Retina (tissue), 1 donor: Measurements from ENCODE around the gene CDC37L1.

ENCODE experiments used
- DNase-seq: peaks from one replicate; pipeline ENCODE4 v3.0.0-alpha.2; 2016

CDC37L1 gene

GRCh38 chr9:4669890-4670289 is 9.5 kb upstream of the CDC37L1 start:
- no peak for DNase-seq

GRCh38 chr9:4670591-4670990 is 8.8 kb upstream of the CDC37L1 start:
- DNase-seq = no peak

DNA sequence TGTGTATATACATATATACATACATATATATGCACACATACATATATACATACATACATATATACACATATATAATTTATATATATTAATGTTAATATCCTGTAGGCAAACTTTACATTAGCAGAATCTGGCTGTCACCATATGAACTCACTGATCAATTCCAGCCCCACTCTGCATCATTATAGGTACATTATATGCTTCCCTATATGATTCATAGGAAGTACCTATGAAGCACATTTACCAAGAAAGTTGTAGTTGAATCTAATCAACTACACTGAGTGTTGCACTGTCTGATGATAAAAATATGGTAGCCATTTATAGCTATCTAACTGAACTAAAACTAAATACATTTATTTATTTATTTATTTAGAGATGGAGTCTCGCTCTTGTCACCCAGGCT is 7.6 kb upstream of the CDC37L1 start:
- no peak for DNase-seq

- no peak for DNase-seq
Measured at GRCh38 chr9:4674783-4675182, 4.6 kb upstream of the CDC37L1 start.

DNA sequence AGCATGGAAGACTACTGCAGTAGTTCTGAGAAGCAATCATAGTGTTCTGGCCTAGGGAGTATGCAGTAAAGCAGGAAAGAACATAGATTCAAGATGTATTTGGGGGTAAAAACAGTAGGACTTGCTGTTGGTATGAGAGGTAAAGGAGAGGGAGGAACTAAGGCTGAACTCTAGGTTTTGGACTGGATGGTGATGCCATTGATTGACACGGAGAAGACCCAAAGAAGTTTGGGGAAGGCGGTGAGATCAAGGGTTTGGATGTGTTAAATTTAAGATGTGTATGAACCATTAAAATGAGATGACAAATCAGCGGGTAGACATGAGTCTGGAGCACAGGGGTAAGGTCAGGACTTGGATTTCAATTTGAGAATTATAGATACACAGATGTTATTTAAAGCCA is 2.0 kb upstream of the CDC37L1 start:
- DNase-seq = no peak

- DNase-seq = peak; percentile 84
Measured at GRCh38 chr9:4678679-4679267, 596 bp upstream of the CDC37L1 start.

- DNase-seq = no peak
Measured at GRCh38 chr9:4680173-4680525, 780 bp downstream of the CDC37L1 start.

DNA sequence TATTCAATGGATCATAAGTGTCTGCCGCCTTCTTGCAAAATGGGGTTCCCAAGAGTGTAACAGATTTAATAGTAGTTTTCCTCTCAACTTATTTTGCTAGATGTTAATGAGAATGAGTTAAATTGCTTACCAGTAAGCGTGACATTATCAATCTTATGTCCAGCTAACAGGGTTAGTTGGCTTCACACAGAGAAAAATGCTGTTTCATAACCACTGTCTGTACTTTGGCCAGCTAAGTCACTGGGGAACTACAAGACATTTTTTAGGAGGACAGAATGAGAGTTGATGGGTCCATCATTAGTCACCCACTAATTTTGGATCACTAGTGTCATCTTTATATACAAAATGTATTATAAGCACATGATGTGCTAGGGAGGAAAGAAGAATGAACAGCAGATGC is 1.4 kb downstream of the CDC37L1 start:
- DNase-seq = no peak

GRCh38 chr9:4684820-4685219 is 5.5 kb downstream of the CDC37L1 start:
- DNase-seq = no peak

GRCh38 chr9:4686112-4686511 is 6.7 kb downstream of the CDC37L1 start:
- DNase-seq = no peak

GRCh38 chr9:4686584-4686983 is 7.2 kb downstream of the CDC37L1 start:
- no peak for DNase-seq

- no peak for DNase-seq
Measured at GRCh38 chr9:4689021-4689420, 9.7 kb downstream of the CDC37L1 start.

GRCh38 chr9:4689687-4690104 is 10.3 kb downstream of the CDC37L1 start:
- DNase-seq = no peak

DNA sequence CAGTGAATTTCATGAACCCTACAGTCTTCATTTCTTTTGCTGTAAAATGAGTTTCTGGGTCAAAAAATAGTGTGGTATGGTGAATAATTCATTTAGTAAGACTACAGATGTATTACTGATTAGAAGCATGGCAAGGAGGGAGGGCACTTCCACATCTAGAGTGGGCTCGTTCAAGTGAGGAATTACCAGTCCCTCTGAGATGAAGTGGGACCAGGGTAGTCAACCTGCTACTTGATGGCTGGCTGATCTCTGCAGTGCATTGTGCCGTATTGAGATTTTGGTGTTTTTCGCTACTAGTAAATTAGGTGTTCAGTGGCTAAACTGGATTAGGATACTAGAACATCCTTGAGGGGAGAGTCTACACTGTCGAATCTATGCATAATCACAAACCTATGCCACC is 10.8 kb downstream of the CDC37L1 start:
- no peak for DNase-seq

DNA sequence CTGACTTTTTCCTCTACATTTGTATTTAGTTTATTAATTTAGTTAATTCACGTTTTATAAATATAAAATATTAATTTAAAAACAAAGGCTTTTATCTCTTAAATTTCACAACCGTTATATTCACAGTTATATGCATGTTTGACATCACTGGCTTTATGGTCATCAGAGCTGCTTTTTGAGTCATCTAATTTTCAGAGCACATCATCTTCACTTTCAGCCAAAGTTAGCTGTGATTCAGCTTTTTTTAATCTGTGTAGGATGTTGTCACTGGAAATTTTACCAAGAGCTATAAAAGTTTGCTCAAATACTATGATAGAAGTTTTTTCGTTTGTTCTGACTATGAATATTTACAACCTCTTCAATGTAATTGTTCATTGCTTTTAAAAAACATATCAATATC is 12.4 kb downstream of the CDC37L1 start:
- DNase-seq = no peak

- DNase-seq = no peak
Measured at GRCh38 chr9:4700091-4700490, 20.7 kb downstream of the CDC37L1 start.

- DNase-seq = no peak
Measured at GRCh38 chr9:4700932-4701331, 21.6 kb downstream of the CDC37L1 start.

DNA sequence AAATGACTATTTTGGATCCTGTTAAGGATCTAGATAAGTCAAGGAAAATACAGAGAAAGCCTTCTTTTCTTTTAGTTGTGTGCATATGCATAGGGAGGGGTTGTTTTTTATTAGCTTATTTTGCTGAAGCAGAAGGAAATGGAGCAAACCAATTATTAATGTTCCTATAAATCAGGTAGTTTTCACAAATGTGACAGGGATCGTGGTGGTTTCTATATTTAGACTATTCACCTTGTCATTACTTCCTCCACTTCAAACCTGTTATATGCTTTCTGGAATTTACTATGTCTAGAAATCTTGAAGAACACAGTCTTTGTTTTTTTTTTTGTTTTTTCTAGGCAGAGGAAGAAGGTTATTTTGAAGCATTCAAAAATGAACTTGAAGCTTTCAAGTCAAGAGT is 22.2 kb downstream of the CDC37L1 start:
- DNase-seq = no peak

- DNase-seq = no peak
Measured at GRCh38 chr9:4704129-4704528, 24.8 kb downstream of the CDC37L1 start.

DNA sequence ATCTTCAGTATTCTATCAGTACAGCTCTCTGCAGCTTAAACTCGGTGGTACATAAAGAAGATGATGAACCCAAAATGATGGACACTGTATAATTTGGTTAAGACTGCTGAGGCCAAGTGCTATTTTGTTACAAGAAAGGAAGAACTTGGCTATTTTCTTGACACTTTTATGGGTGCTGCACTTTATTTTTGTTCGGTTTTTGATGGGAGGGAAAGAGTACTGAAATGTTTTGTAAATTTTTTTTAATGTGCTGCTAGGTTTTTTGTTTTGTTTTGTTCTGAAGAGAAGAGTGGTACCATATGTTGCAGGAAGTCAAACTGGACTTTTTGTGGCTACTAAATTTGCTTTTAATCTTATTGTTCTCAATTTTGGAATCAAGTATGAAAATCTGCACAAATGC is 26.7 kb downstream of the CDC37L1 start:
- no peak for DNase-seq

GRCh38 chr9:4706971-4707622 is 27.7 kb downstream of the CDC37L1 start:
- DNase-seq = no peak

DNA sequence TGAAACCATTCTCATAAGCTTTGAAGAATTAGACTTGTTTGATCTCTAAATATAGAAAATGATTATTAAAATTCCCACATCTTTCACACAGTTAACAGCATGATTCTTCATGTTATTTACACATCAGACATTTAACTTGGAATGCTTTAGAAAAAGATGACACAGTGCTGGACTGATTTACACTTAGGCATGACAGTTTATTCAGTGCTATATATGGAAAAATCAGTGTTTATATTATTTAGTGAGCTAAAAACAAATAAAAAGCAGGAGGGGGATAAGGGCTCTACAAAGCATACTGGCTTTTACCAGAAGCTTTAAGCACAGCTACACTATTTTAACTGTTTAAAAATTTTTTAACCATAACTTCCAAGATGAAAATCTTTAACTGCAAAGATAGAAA is 30.0 kb downstream of the CDC37L1 start:
- DNase-seq = no peak

GRCh38 chr9:4713849-4714248 is 34.5 kb downstream of the CDC37L1 start:
- DNase-seq = no peak

- DNase-seq = no peak
Measured at GRCh38 chr9:4714266-4715016, 35.1 kb downstream of the CDC37L1 start.

DNA sequence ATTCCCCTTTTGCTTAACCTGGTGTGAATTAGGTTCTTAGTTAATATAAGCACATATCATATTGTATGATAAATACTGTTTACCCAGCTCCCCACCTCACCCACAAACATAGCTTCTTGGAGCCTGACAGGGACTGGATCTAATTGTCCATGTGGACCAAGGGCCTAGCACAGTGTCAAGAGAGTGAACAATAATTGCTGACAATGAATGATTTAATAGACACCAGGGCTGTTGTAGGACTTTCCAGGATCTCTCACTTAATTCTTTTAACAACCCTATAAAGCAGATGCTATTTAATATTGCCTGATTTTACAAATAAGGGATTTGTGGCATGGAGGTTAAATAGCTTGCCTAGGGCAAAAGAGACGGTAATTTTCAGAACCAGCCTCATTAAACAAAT is 36.8 kb downstream of the CDC37L1 start:
- no peak for DNase-seq
